Gastroesophageal sphincter (tissue), 4 donors: Measurements from ENCODE around the gene TUBB4A. TPM values are rescaled to one million over a fixed set of nuclear protein-coding genes. Genes with fewer than 3 reads are reported as not detected.
"Not testable (repeated sequence)": the region's sequence is repeated elsewhere in the genome, so short reads cannot be mapped to it uniquely, and the experiment has no call there.

Experiments
- ATAC-seq: fragments of 150-250 bp; one replicate; pipeline ENCODE4 v1.9.1; 2016; ENCODE audit warnings: mild to moderate bottlenecking, moderate library complexity
- H3K27ac ChIP-seq, 4 donors: fragments of 200-600 bp; sonication (generic) in 3 of 4; 1 replicate in 3 of 4; 2 replicates in 1 of 4; pipeline ENCODE4 v1.5.1; 2016 to 2019
- H3K27me3 ChIP-seq: fragments of 200-600 bp; sonication (generic); one replicate; pipeline ENCODE4 v1.5.1; 2019
- H3K36me3 ChIP-seq, 2 donors: fragments of 200-600 bp; sonication (generic); one replicate each; pipeline ENCODE4 v1.5.1; 2019; ENCODE audit warnings: control low read depth in 1 of 2
- H3K4me1 ChIP-seq, 3 donors: fragments of 200-600 bp; sonication (generic); 1 replicate in 2 of 3; 2 replicates in 1 of 3; pipeline ENCODE4 v1.5.1; 2016 to 2019; ENCODE audit warnings: control low read depth in 2 of 3
- H3K4me3 ChIP-seq, 2 donors: fragments of 200-600 bp; sonication (generic); one replicate each; pipeline ENCODE4 v1.5.1; 2019; ENCODE audit warnings: mild to moderate bottlenecking in 1 of 2, moderate library complexity in 1 of 2
- H3K9me3 ChIP-seq, 3 donors: fragments of 200-600 bp; sonication (generic); one replicate each; pipeline ENCODE4 v1.5.1; 2017 to 2019; ENCODE audit warnings: control low read depth in 2 of 3
- EP300 ChIP-seq: sonication (generic); formaldehyde crosslinking; IDR thresholded peaks from one replicate; pipeline ENCODE4 v1.6.1; 2017; ENCODE audit warnings: antibody characterized with exemption, mild to moderate bottlenecking
- POLR2A ChIP-seq, 2 donors: fragments of 450-650 bp; IDR thresholded peaks; one replicate each; pipeline ENCODE4 v1.6.1; 2017; ENCODE audit warnings: antibody characterized with exemption in 2 of 2, mild to moderate bottlenecking in 2 of 2, moderate library complexity in 1 of 2
- POLR2AphosphoS5 ChIP-seq: sonication (generic); formaldehyde crosslinking; IDR thresholded peaks from one replicate; pipeline ENCODE4 v1.6.1; 2017; ENCODE audit warnings: antibody characterized with exemption
- WGBS, 2 donors: methylation state at CpG; one replicate each; pipeline ENCODE4 v1.1.5; 2018; ENCODE audit warnings: low coverage in 1 of 2; 5-methylcytosine and 5-hydroxymethylcytosine counted together
- total RNA-seq, 4 donors: library from RNA; depleted of rRNA; stranded (reverse); fragments of >200 nt; gene quantifications; one replicate each; pipeline ENCODE4 v1.1.0, GENCODE V29; 2016
- TF ChIP-seq, protein P1 (sequence below), 4 experiments: fragments of 200-600 bp in 2 of 4; fragments of 450-650 bp in 2 of 4; sonication (generic) in 1 of 4; IDR thresholded peaks; one replicate each; pipeline ENCODE4 v1.5.1; 2017 to 2019; ENCODE audit warnings: antibody characterized with exemption in 4 of 4, mild to moderate bottlenecking in 2 of 4, moderate library complexity in 2 of 4

Gene TUBB4A
- total RNA-seq: 1 to 10 TPM; 1.2 to 3.2 (median 2.2) TPM

DNA sequence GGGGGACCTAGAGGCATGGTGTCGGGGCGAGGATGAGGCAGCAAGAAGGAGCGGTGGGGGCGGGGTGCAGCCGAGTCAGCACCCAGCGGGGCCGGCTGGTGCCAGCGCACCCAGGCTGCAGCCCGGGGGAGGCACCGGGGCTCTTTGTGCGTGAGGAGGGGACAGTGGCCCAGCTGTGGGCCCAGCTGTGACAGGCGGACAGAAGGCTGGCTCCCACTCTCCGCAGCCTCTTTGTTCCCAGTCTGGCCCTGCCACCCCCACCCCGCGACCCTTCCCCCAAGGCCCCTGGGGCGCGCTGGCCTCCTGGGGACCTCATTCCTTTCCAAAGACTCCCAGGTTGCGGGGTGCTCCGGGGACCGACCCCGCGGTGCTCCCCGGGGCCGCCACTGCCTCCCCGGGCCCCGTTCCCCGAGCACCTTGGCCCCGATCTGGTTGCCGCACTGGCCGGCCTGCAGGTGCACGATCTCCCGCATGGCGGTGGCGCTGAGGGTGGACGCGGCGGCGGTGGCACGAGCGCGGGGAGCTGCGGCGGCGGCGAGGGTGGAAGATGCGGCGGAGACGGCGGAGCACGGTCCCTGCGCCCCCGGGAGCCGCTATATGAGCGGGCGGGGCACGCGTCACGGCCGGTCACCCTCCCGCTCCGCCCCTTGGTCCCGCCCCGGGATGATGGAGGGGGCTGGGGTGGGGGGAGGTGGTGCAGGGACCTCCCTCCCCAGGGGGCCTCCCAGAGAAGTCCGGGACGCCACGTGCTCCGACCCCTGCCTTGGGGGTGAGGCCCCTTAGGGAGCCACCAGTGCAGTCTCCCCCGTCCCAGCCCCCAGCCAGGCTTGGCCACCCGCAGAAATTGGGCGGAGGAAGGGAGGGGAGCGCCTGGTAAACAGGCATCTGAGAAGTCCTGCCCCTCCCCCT is at the start of gene TUBB4A:
TUBB4A (minus strand) TSS at position 570 of the 909 bp plus-strand sequence; CDS start at position 473, 97 bp downstream.
- Histone ChIP-seq H3K27ac (peak within 1 kb of the TSS in 1 of 4 donors; percentile 29), H3K36me3 (no peaks in the 10 kb centered on the region), H3K27me3 (peaks cover 80% of the 10 kb centered on the region), H3K4me3 (peak within 1 kb of the TSS in 1 of 2 donors; percentile 48), H3K4me1 (peaks cover 0 to 12% (median 6%) of the 10 kb centered on the region in 3 donors), H3K9me3 (no peaks in the 10 kb centered on the region)
- peak; percentile 39 for ATAC-seq
- WGBS, 2 donors: 0% methylated on average over 1 to 9 of the region's 71 CpGs
- no peak for TF ChIP-seq POLR2AphosphoS5
- TF ChIP-seq, protein P1, sequence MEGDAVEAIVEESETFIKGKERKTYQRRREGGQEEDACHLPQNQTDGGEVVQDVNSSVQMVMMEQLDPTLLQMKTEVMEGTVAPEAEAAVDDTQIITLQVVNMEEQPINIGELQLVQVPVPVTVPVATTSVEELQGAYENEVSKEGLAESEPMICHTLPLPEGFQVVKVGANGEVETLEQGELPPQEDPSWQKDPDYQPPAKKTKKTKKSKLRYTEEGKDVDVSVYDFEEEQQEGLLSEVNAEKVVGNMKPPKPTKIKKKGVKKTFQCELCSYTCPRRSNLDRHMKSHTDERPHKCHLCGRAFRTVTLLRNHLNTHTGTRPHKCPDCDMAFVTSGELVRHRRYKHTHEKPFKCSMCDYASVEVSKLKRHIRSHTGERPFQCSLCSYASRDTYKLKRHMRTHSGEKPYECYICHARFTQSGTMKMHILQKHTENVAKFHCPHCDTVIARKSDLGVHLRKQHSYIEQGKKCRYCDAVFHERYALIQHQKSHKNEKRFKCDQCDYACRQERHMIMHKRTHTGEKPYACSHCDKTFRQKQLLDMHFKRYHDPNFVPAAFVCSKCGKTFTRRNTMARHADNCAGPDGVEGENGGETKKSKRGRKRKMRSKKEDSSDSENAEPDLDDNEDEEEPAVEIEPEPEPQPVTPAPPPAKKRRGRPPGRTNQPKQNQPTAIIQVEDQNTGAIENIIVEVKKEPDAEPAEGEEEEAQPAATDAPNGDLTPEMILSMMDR (IDR thresholded peaks at IDR 0.05): no peak
- no peak for TF ChIP-seq EP300
- no peak for TF ChIP-seq POLR2A (IDR thresholded peaks at IDR 0.05)

DNA sequence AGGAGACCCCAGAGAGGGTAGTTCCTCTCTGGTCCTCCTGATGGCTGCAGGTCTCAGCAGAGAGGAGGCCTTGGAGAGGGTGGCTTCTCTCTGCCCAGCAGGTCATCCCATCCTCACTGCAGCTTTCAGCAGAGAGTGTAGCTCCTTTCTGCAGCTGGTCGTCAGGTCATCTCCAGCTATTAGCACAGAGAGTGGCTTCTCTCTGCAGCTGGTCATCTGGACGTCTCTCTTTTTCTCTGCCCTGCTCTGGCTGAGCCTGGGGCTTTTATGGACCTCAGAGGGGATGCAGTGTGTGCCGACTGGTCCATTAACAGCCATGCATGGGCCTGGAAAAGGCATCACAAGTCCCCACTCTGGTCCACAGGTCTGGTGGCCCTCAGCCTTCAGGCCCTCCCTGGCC is 49.0 kb upstream of the TUBB4A start:
- Histone ChIP-seq H3K36me3 (no peaks in the 10 kb centered on the region), H3K27ac (no peak overlapping the region), H3K4me1 (no peaks in the 10 kb centered on the region), H3K4me3 (no peak overlapping the region), H3K27me3 (peaks cover 17% of the 10 kb centered on the region), H3K9me3 (no peaks in the 10 kb centered on the region)
- ATAC-seq: no peak
- WGBS, 2 donors: 80 to 90% methylated on average over 1 to 2 of the region's 3 CpGs
- TF ChIP-seq, protein P1 (IDR thresholded peaks at IDR 0.05): no peak
- no peak for TF ChIP-seq POLR2A (IDR thresholded peaks at IDR 0.05)
- no peak for TF ChIP-seq EP300
- no peak for TF ChIP-seq POLR2AphosphoS5

- H3K4me3 ChIP-seq, H3K36me3 ChIP-seq, H3K27ac ChIP-seq, H3K4me1 ChIP-seq, H3K9me3 ChIP-seq, ATAC-seq: not testable (repeated sequence)
- 78 to 80% methylated on average over 1 to 4 of the region's 6 CpGs for WGBS, 2 donors
- H3K27me3 ChIP-seq: peaks cover 22% of the 10 kb centered on the region
These were observed 48.6 kb upstream of the TUBB4A start for GRCh38 chr19:6550679-6551078.

GRCh38 chr19:6543866-6544347 is 41.8 kb upstream of the TUBB4A start:
- H3K4me1 ChIP-seq: no peaks in the 10 kb centered on the region
- H3K9me3 ChIP-seq: no peaks in the 10 kb centered on the region
- ATAC-seq: no peak
- peaks cover 39% of the 10 kb centered on the region for H3K27me3 ChIP-seq
- H3K36me3 ChIP-seq: no peaks in the 10 kb centered on the region
- WGBS, 2 donors: 20% methylated on average over 1 of the region's 11 CpGs; no CpG with 5 or more reads in 1 of the 2 donors
- H3K4me3 ChIP-seq: no peak overlapping the region
- no peak overlapping the region for H3K27ac ChIP-seq
- TF ChIP-seq EP300 (no peak), POLR2AphosphoS5 (no peak), POLR2A (IDR thresholded peaks at IDR 0.05) (no peak)
- TF ChIP-seq, protein P1 (IDR thresholded peaks at IDR 0.05): no peak

GRCh38 chr19:6540918-6541689 is 39.0 kb upstream of the TUBB4A start:
- no peak overlapping the region for H3K27ac ChIP-seq
- WGBS, 2 donors: 46 to 67% methylated on average over 8 to 13 of the region's 13 CpGs
- no peak overlapping the region for H3K4me3 ChIP-seq
- H3K9me3 ChIP-seq: no peaks in the 10 kb centered on the region
- H3K4me1 ChIP-seq: no peaks in the 10 kb centered on the region
- ATAC-seq: no peak
- H3K27me3 ChIP-seq: peaks cover 38% of the 10 kb centered on the region
- no peaks in the 10 kb centered on the region for H3K36me3 ChIP-seq
- TF ChIP-seq POLR2A (IDR thresholded peaks at IDR 0.05) (no peak), POLR2AphosphoS5 (no peak), EP300 (no peak)
- TF ChIP-seq, protein P1 (IDR thresholded peaks at IDR 0.05): no peak
